DOHH2 (cell line): ENCODE data around the gene ASF1A.

Experiments used
- H3F3A ChIP-seq: fragments of 200-600 bp; sonication (generic), shearing (Covaris generic); 2 replicates; pipeline ENCODE4 v1.6.0; 2016; ENCODE audit warnings: antibody characterized with exemption, mild to moderate bottlenecking; ENCODE audit not compliant: control insufficient read depth, insufficient read depth
- H3K27ac ChIP-seq: fragments of 200-600 bp; sonication (generic); 2 replicates; pipeline ENCODE4 v1.5.1; 2014; ENCODE audit warnings: low read depth, mild to moderate bottlenecking, low read length, moderate library complexity
- H3K27me3 ChIP-seq: fragments of 200-600 bp; sonication (generic); 2 replicates; pipeline ENCODE4 v1.6.1; 2014; ENCODE audit warnings: mild to moderate bottlenecking, low read length, mixed read lengths; ENCODE audit not compliant: control insufficient read depth
- H3K36me3 ChIP-seq: fragments of 200-600 bp; sonication (generic); 2 replicates; pipeline ENCODE4 v1.6.1; 2014; ENCODE audit warnings: mild to moderate bottlenecking, low read length, moderate library complexity, mixed read lengths; ENCODE audit not compliant: control insufficient read depth
- H3K4me1 ChIP-seq: fragments of 200-600 bp; sonication (generic); 2 replicates; pipeline ENCODE4 v1.6.1; 2014; ENCODE audit warnings: mild to moderate bottlenecking, low read length, mixed read lengths; ENCODE audit not compliant: control insufficient read depth
- H3K4me2 ChIP-seq: fragments of 200-600 bp; sonication (generic); 2 replicates; pipeline ENCODE4 v1.6.0; 2014; ENCODE audit warnings: mild to moderate bottlenecking, low read length, moderate library complexity
- H3K4me3 ChIP-seq: fragments of 200-600 bp; sonication (generic); 2 replicates; pipeline ENCODE4 v1.5.1; 2014; ENCODE audit warnings: mild to moderate bottlenecking, low read length, mixed read lengths
- H3K79me2 ChIP-seq: fragments of 200-600 bp; sonication (generic); 2 replicates; pipeline ENCODE4 v1.6.1; 2014; ENCODE audit warnings: mild to moderate bottlenecking, low read length, mixed read lengths; ENCODE audit not compliant: control insufficient read depth
- H3K9me2 ChIP-seq: fragments of 200-600 bp; sonication (generic); replicated peaks from 2 replicates; pipeline ENCODE4 v1.6.1; 2014; ENCODE audit warnings: mild to moderate bottlenecking, low read length, mixed read lengths; ENCODE audit not compliant: control insufficient read depth
- H3K9me3 ChIP-seq: fragments of 200-600 bp; sonication (generic); 2 replicates; pipeline ENCODE4 v1.6.1; 2014; ENCODE audit warnings: antibody characterized with exemption, low read length, mixed read lengths; ENCODE audit not compliant: control insufficient read depth, insufficient read depth
- H4K20me1 ChIP-seq: fragments of 200-600 bp; sonication (generic); 2 replicates; pipeline ENCODE4 v1.6.0; 2014; ENCODE audit warnings: low read depth, mild to moderate bottlenecking, antibody characterized with exemption, low read length, moderate library complexity; ENCODE audit not compliant: control insufficient read depth, insufficient read depth
- CTCF ChIP-seq: fragments of 200-600 bp; sonication (generic); IDR thresholded peaks from one replicate; pipeline ENCODE4 v1.5.1; 2014; ENCODE audit warnings: antibody characterized with exemption, mild to moderate bottlenecking, low read depth, low read length; ENCODE audit not compliant: poor library complexity, severe bottlenecking
- EZH2phosphoT487 ChIP-seq: fragments of 200-600 bp; sonication (generic); IDR thresholded peaks from 2 replicates; pipeline ENCODE4 v1.6.1; 2017; ENCODE audit warnings: borderline replicate concordance, mild to moderate bottlenecking, antibody characterized with exemption, low read length, moderate library complexity, mixed read lengths

Gene ASF1A

GRCh38 chr6:118905851-118906250 lies 11.9 kb downstream of the ASF1A start:
- 0 out of 2 replicates have a peak, but pooled peaks cover 5% of the 10 kb centered on the region for H4K20me1 ChIP-seq

GRCh38 chr6:118908441-118908840 lies 14.5 kb downstream of the ASF1A start:
- Histone ChIP-seq H3K27ac (no peak overlapping the region), H3K4me3 (no peak overlapping the region), H3F3A (0 out of 2 replicates have a peak, but pooled peaks cover 4% of the 10 kb centered on the region), H3K4me1 (no peaks in the 10 kb centered on the region), H3K9me2 (no peaks in the 10 kb centered on the region), H3K79me2 (peaks cover 22% of the 10 kb centered on the region), H4K20me1 (no peaks in the 10 kb centered on the region), H3K4me2 (no peak overlapping the region), H3K9me3 (no peaks in the 10 kb centered on the region), H3K27me3 (no peaks in the 10 kb centered on the region), H3K36me3 (peaks cover 91% of the 10 kb centered on the region)
- no peak for TF ChIP-seq EZH2phosphoT487

More at GRCh38 chr6:118905851-118906250, 11.9 kb downstream of the ASF1A start:
- H3K4me1 ChIP-seq, result peaks cover 3% of the 10 kb centered on the region; the same call in 1 of the 2 replicates
- no peak for TF ChIP-seq CTCF
- TF ChIP-seq EZH2phosphoT487, result no peak
- no peak overlapping the region for H3K4me3 ChIP-seq
- H3F3A ChIP-seq, result 0 out of 2 replicates have a peak, but pooled peaks cover 4% of the 10 kb centered on the region
- no peak overlapping the region for H3K4me2 ChIP-seq
- peaks cover 96% of the 10 kb centered on the region for H3K36me3 ChIP-seq
- peaks cover 48% of the 10 kb centered on the region for H3K79me2 ChIP-seq
- no peaks in the 10 kb centered on the region for H3K27me3 ChIP-seq
- no peaks in the 10 kb centered on the region for H3K9me3 ChIP-seq
- no peak overlapping the region for H3K27ac ChIP-seq
- H3K9me2 ChIP-seq, result no peaks in the 10 kb centered on the region

- H3K9me2 ChIP-seq, result no peaks in the 10 kb centered on the region
- no peaks in the 10 kb centered on the region for H4K20me1 ChIP-seq
- H3K4me1 ChIP-seq, result no peaks in the 10 kb centered on the region
- no peak overlapping the region for H3K27ac ChIP-seq
- H3K4me2 ChIP-seq, result no peak overlapping the region
- H3K9me3 ChIP-seq, result no peaks in the 10 kb centered on the region
- H3F3A ChIP-seq, result 0 out of 2 replicates have a peak, but pooled peaks cover 4% of the 10 kb centered on the region
- H3K36me3 ChIP-seq, result peaks cover 81% of the 10 kb centered on the region
- no peaks in the 10 kb centered on the region for H3K79me2 ChIP-seq
- no peak overlapping the region for H3K4me3 ChIP-seq
- no peak for TF ChIP-seq EZH2phosphoT487
- TF ChIP-seq CTCF, result no peak
- H3K27me3 ChIP-seq, result no peaks in the 10 kb centered on the region
Measured at GRCh38 chr6:118912646-118913045, 18.7 kb downstream of the ASF1A start.

GRCh38 chr6:118913161-118913560 lies 19.2 kb downstream of the ASF1A start:
- Histone ChIP-seq H3K9me3 (no peaks in the 10 kb centered on the region), H3K4me3 (no peak overlapping the region), H3K4me2 (no peak overlapping the region), H3K79me2 (no peaks in the 10 kb centered on the region), H3K9me2 (no peaks in the 10 kb centered on the region), H3F3A (0 out of 2 replicates have a peak, but pooled peaks cover 4% of the 10 kb centered on the region), H3K4me1 (no peaks in the 10 kb centered on the region), H3K27ac (no peak overlapping the region), H3K27me3 (no peaks in the 10 kb centered on the region), H4K20me1 (no peaks in the 10 kb centered on the region), H3K36me3 (peaks cover 81% of the 10 kb centered on the region)
- TF ChIP-seq CTCF (no peak), EZH2phosphoT487 (no peak)
